CD4-positive, alpha-beta T cell treated with Interleukin-12 subunit alpha and Interleukin-12 subunit beta, for 1 hour (primary cell): ENCODE results near the gene FATE1.

Source experiments
- DNase-seq: peaks from one replicate; pipeline ENCODE4 v3.0.0-alpha.2; 2020

FATE1 gene

GRCh38 chrX:151704041-151704663 is 11.7 kb upstream of the FATE1 start:
- no peak for DNase-seq

GRCh38 chrX:151708821-151709220 is 7.0 kb upstream of the FATE1 start:
- DNase-seq: no peak

GRCh38 chrX:151710457-151710856 is 5.4 kb upstream of the FATE1 start:
- DNase-seq: no peak

GRCh38 chrX:151711154-151711553 is 4.7 kb upstream of the FATE1 start:
- no peak for DNase-seq

- DNase-seq: no peak
Measured at GRCh38 chrX:151711787-151712186, 4.0 kb upstream of the FATE1 start.

GRCh38 chrX:151712253-151712652 is 3.6 kb upstream of the FATE1 start:
- no peak for DNase-seq

- DNase-seq: no peak
Measured at GRCh38 chrX:151713849-151714248, 2.0 kb upstream of the FATE1 start.

- no peak for DNase-seq
Measured at GRCh38 chrX:151714362-151714761, 1.5 kb upstream of the FATE1 start.

GRCh38 chrX:151722241-151722846 is 6.5 kb downstream of the FATE1 start:
- DNase-seq: no peak

GRCh38 chrX:151723156-151723760 is 7.4 kb downstream of the FATE1 start:
- no peak for DNase-seq

GRCh38 chrX:151724563-151725337 is 8.9 kb downstream of the FATE1 start:
- DNase-seq: no peak

- DNase-seq: no peak
Measured at GRCh38 chrX:151725338-151725614, 9.4 kb downstream of the FATE1 start.

GRCh38 chrX:151726751-151727150 is 10.9 kb downstream of the FATE1 start:
- no peak for DNase-seq

GRCh38 chrX:151727346-151727745 is 11.5 kb downstream of the FATE1 start:
- DNase-seq: no peak

- no peak for DNase-seq
Measured at GRCh38 chrX:151729056-151729725, 13.4 kb downstream of the FATE1 start.

GRCh38 chrX:151734446-151734845 is 18.6 kb downstream of the FATE1 start, which contains the start of gene CNGA2:
TSS of gene CNGA2 (plus strand) at chrX:151734746. CDS start at chrX:151738484, 3,738 bp downstream.
- DNase-seq: no peak

- DNase-seq: no peak
Measured at GRCh38 chrX:151735219-151735618, 19.4 kb downstream of the FATE1 start.

GRCh38 chrX:151736685-151737084 is 20.9 kb downstream of the FATE1 start:
- no peak for DNase-seq

- no peak for DNase-seq
Measured at GRCh38 chrX:151737494-151737893, 21.7 kb downstream of the FATE1 start.

- no peak for DNase-seq
Measured at GRCh38 chrX:151738751-151739150, 22.9 kb downstream of the FATE1 start.

GRCh38 chrX:151741606-151742005 is 25.8 kb downstream of the FATE1 start:
- DNase-seq: no peak

GRCh38 chrX:151742311-151742710 is 26.5 kb downstream of the FATE1 start:
- no peak for DNase-seq
